ENCODE measurements around the gene LINC00305. TPM values are rescaled to one million over a fixed set of nuclear protein-coding genes. Genes with fewer than 3 reads are reported as not detected.

Gene LINC00305
- not detected for total RNA-seq
- long read RNA-seq, donor 1, result 0 reads
- long read RNA-seq, donor 2, result 0 reads

- no peaks in the 10 kb centered on the region for H3K36me3 ChIP-seq (ENCODE audit: low read depth)
- no peak for TF ChIP-seq CTCF (IDR thresholded peaks at IDR 0.05)
- no peak within 1 kb of the TSS for H3K4me3 ChIP-seq
- H3K4me1 ChIP-seq (ENCODE audit: low read depth), result no peaks in the 10 kb centered on the region
- ATAC-seq, result no peak
- no peaks in the 10 kb centered on the region for H3K9me3 ChIP-seq
- DNase-seq, result no peak
- intact Hi-C loops (cut with DNase I, micrococcal nuclease), result no loop called here
These were observed at the start of gene LINC00305 for GRCh38 chr18:64148988-64149387. LINC00305 (minus strand) TSS chr18:64149088.

- H3K4me3 ChIP-seq, result no peak overlapping the region
- no peak for TF ChIP-seq CTCF (IDR thresholded peaks at IDR 0.05)
- DNase-seq (no peak), ATAC-seq (no peak)
- no peaks in the 10 kb centered on the region for H3K9me3 ChIP-seq
- H3K36me3 ChIP-seq (ENCODE audit: low read depth), result no peaks in the 10 kb centered on the region
- intact Hi-C loops (cut with DNase I, micrococcal nuclease), result no loop called here
- no peaks in the 10 kb centered on the region for H3K4me1 ChIP-seq (ENCODE audit: low read depth)
These were observed 42.2 kb upstream of the LINC00305 start for GRCh38 chr18:64191069-64191468.

- intact Hi-C loops (cut with DNase I, micrococcal nuclease), result no loop called here
- Histone ChIP-seq H3K4me3 (no peak overlapping the region), H3K36me3 (ENCODE audit: low read depth) (no peaks in the 10 kb centered on the region), H3K9me3 (no peaks in the 10 kb centered on the region), H3K4me1 (ENCODE audit: low read depth) (no peaks in the 10 kb centered on the region)
- ATAC-seq, result no peak
- DNase-seq, result no peak
- no peak for TF ChIP-seq CTCF (IDR thresholded peaks at IDR 0.05)
These were observed 37.1 kb upstream of the LINC00305 start for GRCh38 chr18:64185987-64186386.

GRCh38 chr18:64183665-64184064 lies 34.8 kb upstream of the LINC00305 start:
- Histone ChIP-seq H3K4me1 (ENCODE audit: low read depth) (no peaks in the 10 kb centered on the region), H3K4me3 (no peak overlapping the region), H3K9me3 (no peaks in the 10 kb centered on the region), H3K36me3 (ENCODE audit: low read depth) (no peaks in the 10 kb centered on the region)
- ATAC-seq, result no peak
- intact Hi-C loops (cut with DNase I, micrococcal nuclease), result no loop called here
- no peak for DNase-seq
- no peak for TF ChIP-seq CTCF (IDR thresholded peaks at IDR 0.05)

GRCh38 chr18:64180617-64181016 lies 31.7 kb upstream of the LINC00305 start:
- DNase-seq (no peak), ATAC-seq (no peak)
- Histone ChIP-seq H3K4me3 (no peak overlapping the region), H3K36me3 (ENCODE audit: low read depth) (no peaks in the 10 kb centered on the region), H3K9me3 (no peaks in the 10 kb centered on the region), H3K4me1 (ENCODE audit: low read depth) (no peaks in the 10 kb centered on the region)
- no peak for TF ChIP-seq CTCF (IDR thresholded peaks at IDR 0.05)
- intact Hi-C loops (cut with DNase I, micrococcal nuclease), result no loop called here

- Histone ChIP-seq H3K4me3 (no peak overlapping the region), H3K4me1 (ENCODE audit: low read depth) (no peaks in the 10 kb centered on the region), H3K36me3 (ENCODE audit: low read depth) (no peaks in the 10 kb centered on the region), H3K9me3 (no peaks in the 10 kb centered on the region)
- intact Hi-C loops (cut with DNase I, micrococcal nuclease), result no loop called here
- TF ChIP-seq CTCF (IDR thresholded peaks at IDR 0.05), result no peak
- ATAC-seq (no peak), DNase-seq (no peak)
These were observed 31.3 kb upstream of the LINC00305 start for GRCh38 chr18:64180171-64180570.

Measured in mucosa of descending colon (tissue), 3 donors.